PC-3 (cell line): ENCODE measurements around the gene MYH14.

Experiments
- EZH2 ChIP-seq: fragments of 300-600 bp; sonication (generic); IDR thresholded peaks from one replicate; pipeline ENCODE4 v1.6.1; 2017; ENCODE audit warnings: antibody characterized with exemption, mild to moderate bottlenecking, low read length; ENCODE audit not compliant: unreplicated experiment
- TF ChIP-seq, protein P1 (sequence below): fragments of 300-600 bp; sonication (generic); conservative IDR thresholded peaks from 2 replicates; pipeline ENCODE4 v1.5.1; 2017; ENCODE audit warnings: antibody characterized with exemption, low read depth, mild to moderate bottlenecking, low read length

DNA sequence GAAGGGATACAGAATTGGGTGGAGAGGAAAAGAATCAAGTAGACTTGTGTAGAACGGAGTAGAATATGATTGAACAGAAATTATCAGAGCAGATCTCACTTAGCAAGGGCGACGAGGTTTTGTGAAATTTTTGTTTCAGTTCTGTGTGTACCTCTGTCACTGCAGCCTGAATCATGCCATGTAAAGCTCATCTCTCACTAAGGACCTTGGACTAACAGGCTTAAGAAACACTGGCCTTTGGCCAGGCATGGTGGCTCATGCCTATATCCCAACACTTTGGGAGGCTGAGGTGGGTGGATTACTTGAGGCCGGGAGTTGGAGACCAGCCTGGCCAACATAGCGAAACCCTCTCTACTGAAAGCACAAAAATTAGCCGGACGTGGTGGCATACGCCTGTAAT lies 62.6 kb downstream of the MYH14 start:
- no peak for TF ChIP-seq EZH2
- TF ChIP-seq, protein P1, sequence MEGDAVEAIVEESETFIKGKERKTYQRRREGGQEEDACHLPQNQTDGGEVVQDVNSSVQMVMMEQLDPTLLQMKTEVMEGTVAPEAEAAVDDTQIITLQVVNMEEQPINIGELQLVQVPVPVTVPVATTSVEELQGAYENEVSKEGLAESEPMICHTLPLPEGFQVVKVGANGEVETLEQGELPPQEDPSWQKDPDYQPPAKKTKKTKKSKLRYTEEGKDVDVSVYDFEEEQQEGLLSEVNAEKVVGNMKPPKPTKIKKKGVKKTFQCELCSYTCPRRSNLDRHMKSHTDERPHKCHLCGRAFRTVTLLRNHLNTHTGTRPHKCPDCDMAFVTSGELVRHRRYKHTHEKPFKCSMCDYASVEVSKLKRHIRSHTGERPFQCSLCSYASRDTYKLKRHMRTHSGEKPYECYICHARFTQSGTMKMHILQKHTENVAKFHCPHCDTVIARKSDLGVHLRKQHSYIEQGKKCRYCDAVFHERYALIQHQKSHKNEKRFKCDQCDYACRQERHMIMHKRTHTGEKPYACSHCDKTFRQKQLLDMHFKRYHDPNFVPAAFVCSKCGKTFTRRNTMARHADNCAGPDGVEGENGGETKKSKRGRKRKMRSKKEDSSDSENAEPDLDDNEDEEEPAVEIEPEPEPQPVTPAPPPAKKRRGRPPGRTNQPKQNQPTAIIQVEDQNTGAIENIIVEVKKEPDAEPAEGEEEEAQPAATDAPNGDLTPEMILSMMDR, result no peak
